B cell (primary cell): ENCODE measurements around the gene CEND1.

ENCODE experiments used
- CTCF ChIP-seq: fragments of 200-600 bp; IDR thresholded peaks from one replicate; pipeline ENCODE4 v1.8.0; 2022; ENCODE audit warnings: antibody characterized with exemption, mild to moderate bottlenecking
- EZH2 ChIP-seq: IDR thresholded peaks from 2 replicates; pipeline ENCODE4 v1.6.1; 2012; ENCODE audit warnings: borderline replicate concordance, low read depth, mild to moderate bottlenecking, moderate library complexity, low read length; ENCODE audit not compliant: insufficient read depth, poor library complexity, severe bottlenecking

- TF ChIP-seq EZH2: no peak
- TF ChIP-seq CTCF: no peak
Measured at GRCh38 chr11:788953-789940, 643 bp downstream of the CEND1 start.
